ENCODE data around the gene SYNDIG1.

SYNDIG1 gene

DNA sequence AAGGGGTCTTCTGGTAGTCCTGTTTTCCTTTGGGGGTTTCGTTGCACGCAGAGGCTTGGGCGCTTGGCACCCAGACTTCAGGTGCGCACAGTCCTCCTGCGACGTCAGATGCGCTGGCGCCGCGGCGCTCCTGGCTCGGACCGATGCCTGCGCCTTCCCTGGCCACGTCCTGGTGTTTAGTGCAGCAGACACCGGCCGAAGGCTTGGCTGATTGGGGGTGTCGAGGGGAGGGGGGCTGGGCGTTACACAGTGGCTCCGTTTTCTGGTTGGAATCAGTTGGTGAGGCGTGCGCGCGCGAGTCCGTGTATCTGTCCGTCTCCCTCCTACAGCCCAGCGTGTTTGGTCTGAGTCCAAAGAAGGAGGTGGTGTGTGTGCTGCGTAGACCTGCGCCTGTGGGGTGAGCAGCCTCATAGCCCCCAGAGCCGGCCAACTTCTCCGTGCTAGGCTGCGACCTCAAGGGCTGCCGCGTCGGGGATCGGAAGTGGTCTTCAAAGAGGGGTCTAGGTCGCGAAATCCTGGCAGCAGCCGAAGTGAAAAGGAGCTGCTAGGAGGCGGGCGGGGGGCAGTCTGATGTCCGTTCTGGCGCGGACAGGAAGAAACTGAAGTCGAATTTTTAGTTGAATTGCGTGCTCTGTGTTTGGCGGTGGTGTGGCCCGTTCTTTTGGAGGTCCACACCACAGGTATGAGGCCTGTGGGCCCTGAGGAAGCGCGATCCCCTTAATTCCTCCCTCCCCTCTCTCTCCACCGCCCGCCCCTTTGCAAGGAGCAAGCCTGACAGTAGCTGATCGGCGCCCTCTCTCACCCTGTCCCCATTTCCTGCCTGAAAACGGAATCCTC is 1.5 kb downstream of the SYNDIG1 start:
- H3K27ac Mint-ChIP-seq = no peak overlapping the region
- peaks cover 62% of the 10 kb centered on the region for H3K27me3 Mint-ChIP-seq (ENCODE audit: low read depth)
- H3K4me3 Mint-ChIP-seq = no peak overlapping the region
- no peak for DNase-seq (ENCODE audit: low spot score)
- no peaks in the 10 kb centered on the region for H3K36me3 Mint-ChIP-seq (ENCODE audit: low read depth)
- no peaks in the 10 kb centered on the region for H3K9me3 Mint-ChIP-seq
- H3K4me1 Mint-ChIP-seq (ENCODE audit: low read depth) = peaks cover 2% of the 10 kb centered on the region

DNA sequence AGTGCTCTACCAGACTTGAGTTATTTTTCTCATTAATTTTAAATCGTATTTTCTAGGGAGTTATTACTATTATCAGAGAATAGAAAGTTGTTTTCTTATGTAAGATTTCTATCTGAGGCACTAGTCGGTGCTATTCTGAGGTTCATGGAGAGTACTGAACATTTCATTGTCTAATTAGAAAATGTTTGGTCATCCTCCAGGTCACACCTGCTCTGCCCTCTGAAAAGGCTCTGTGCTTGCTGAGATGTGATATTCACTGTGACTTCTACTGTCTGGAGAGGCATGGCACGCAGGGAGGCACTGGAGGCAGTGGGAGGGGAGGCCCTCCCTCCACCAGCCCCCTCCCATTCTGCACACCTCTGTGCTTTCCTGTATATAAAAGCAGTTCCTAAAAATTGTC is 3.0 kb downstream of the SYNDIG1 start:
- H3K9me3 Mint-ChIP-seq = no peaks in the 10 kb centered on the region
- no peak overlapping the region for H3K4me3 Mint-ChIP-seq
- no peak for DNase-seq (ENCODE audit: low spot score)
- H3K4me1 Mint-ChIP-seq (ENCODE audit: low read depth) = peaks cover 2% of the 10 kb centered on the region
- no peak overlapping the region for H3K27ac Mint-ChIP-seq
- peaks cover 53% of the 10 kb centered on the region for H3K27me3 Mint-ChIP-seq (ENCODE audit: low read depth)
- no peaks in the 10 kb centered on the region for H3K36me3 Mint-ChIP-seq (ENCODE audit: low read depth)

DNA sequence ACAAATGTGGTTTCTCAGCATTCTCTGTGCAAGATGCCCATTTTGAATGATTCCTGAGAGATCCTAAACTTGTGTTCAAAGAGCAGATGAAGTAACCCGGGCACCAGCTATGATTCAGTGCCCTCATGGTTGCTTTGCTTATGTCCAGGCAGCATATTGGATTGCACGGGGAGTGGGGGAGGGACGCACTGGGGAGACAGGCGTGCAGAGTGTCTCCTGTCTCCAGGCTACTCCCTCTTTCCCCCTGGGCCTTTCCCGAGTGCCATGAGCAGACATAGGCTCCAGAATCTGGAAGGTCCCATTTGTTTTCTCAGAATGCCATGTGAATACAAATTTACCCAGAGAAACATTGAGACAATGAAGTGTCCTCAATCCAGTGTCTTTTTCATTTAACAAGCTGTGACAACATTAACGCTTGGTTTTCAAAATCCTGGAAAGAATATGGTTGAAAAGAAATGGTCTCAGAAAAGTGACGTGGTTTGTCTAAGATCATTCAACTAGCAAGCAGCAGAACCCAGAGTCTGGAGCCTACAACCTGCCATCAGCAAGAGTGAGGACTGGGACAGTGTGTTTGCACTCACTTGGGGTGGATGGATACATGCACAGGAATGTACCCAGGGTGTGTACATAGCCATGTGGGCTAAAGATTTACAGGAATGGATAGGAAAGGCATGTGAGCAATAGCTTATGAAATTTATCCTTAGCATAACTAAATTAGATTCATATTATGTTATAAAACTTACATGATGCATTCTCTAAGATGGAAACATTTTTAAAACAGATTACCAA is 4.2 kb downstream of the SYNDIG1 start:
- Mint-ChIP-seq H3K4me3 (no peak overlapping the region), H3K27ac (no peak overlapping the region), H3K36me3 (ENCODE audit: low read depth) (no peaks in the 10 kb centered on the region), H3K27me3 (ENCODE audit: low read depth) (peaks cover 42% of the 10 kb centered on the region), H3K4me1 (ENCODE audit: low read depth) (peaks cover 2% of the 10 kb centered on the region), H3K9me3 (no peaks in the 10 kb centered on the region)
- no peak for DNase-seq (ENCODE audit: low spot score)

DNA sequence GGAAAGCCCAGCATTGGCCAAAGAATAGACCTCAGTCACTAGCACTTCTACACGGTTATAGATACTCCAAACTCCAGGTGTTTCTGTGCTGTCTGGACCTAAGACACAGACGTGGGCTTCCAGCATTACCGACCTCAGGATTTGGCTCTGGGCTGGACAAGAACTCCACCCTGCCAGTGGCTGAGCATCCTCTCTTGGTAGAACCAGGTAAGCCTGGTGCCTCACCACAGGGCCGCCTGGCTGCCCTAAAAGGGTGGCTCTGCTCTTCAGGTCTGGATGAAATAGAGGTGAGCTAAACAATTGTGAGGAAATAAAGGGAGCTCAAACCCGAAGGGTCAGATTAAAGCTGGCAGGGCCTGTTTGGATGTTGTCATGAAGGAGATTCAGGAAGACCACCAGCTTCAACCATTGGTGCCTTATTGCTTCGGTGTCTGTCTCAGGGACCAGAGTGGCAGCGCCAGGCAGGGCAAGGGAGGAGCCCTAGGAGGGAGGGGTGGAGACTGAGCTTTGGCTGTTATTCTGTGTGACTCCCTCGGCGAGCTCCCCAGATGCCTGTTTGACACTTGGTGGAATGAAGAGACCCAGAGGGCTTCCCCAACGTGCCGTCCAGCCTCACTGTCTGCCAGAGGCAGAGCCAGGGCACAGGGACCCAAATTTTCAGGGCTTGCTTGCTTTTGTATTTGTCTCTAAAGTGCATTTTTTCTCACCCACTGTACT is 8.6 kb downstream of the SYNDIG1 start:
- Mint-ChIP-seq H3K4me3 (no peak overlapping the region), H3K4me1 (ENCODE audit: low read depth) (no peaks in the 10 kb centered on the region)

DNA sequence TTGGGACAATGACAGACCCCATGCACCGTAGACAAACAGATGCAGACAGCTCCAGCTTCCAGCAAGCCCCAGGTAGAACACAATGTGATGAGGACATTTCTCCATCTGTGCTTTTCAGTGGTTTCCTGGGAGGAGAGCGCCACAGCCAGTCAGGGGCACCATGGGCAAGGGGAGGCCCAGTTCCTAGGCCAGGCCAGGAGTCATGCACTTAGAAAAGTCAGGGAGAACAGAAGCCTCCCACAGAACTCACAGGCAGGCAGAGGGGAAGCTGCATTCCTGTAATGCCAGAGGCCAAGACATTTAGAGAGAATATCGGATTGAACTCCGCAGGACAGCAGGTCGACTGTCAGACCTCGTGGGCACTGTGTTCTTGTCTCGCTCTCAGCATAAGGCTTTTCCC is 9.2 kb downstream of the SYNDIG1 start:
- DNase-seq (ENCODE audit: low spot score) = no peak

More for the DNA sequence above, 8.6 kb downstream of the SYNDIG1 start:
- no peaks in the 10 kb centered on the region for H3K9me3 Mint-ChIP-seq
- DNase-seq (ENCODE audit: low spot score) = no peak
- no peak overlapping the region for H3K27ac Mint-ChIP-seq
- peaks cover 10% of the 10 kb centered on the region for H3K27me3 Mint-ChIP-seq (ENCODE audit: low read depth)
- no peaks in the 10 kb centered on the region for H3K36me3 Mint-ChIP-seq (ENCODE audit: low read depth)

DNA sequence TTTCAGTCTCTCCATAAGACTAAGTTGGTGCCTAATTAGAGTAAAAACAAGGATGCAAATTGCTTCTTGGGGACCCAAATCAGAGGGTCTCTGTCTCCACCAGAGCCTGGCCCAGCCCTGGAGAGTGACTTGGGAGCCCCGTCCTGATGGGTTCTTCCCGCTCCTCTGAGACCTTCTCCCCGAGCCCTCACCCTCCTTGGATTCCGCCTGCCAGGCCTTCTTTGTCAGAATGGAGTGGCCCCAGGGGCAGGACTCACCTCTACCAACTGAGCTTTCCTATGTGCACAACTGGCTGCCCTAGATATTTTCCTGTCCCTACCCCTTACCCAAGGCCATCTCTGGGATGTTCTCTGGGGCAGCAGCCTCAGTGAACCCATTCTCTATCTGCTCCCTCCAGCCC is 9.7 kb downstream of the SYNDIG1 start:
- Mint-ChIP-seq H3K36me3 (ENCODE audit: low read depth) (no peaks in the 10 kb centered on the region), H3K4me1 (ENCODE audit: low read depth) (no peaks in the 10 kb centered on the region), H3K27me3 (ENCODE audit: low read depth) (peaks cover 8% of the 10 kb centered on the region), H3K27ac (no peak overlapping the region), H3K4me3 (no peak overlapping the region), H3K9me3 (no peaks in the 10 kb centered on the region)
- no peak for DNase-seq (ENCODE audit: low spot score)

More for the DNA sequence above, 9.2 kb downstream of the SYNDIG1 start:
- Mint-ChIP-seq H3K27me3 (ENCODE audit: low read depth) (peaks cover 8% of the 10 kb centered on the region), H3K4me1 (ENCODE audit: low read depth) (no peaks in the 10 kb centered on the region), H3K4me3 (no peak overlapping the region), H3K36me3 (ENCODE audit: low read depth) (no peaks in the 10 kb centered on the region), H3K27ac (no peak overlapping the region), H3K9me3 (no peaks in the 10 kb centered on the region)

DNA sequence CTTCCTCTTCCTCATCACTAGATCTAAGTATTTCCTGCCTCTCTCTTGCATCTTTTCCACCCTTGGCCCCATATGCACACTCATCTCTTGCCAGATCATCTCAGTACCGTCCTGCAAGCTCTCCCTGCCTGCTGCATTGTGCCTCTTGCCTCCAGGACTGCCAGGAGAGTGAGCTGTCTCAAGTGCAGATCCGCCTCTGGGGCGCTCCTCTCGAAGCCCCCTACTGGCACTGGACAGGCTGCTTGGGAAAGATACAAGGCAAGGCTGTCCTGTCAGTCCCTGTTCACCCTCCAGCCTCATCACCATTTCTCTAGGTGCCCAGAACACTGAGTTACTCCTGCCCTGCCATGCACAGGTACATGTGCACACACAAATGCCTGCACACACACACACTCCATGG is 10.2 kb downstream of the SYNDIG1 start:
- Mint-ChIP-seq H3K27ac (no peak overlapping the region), H3K4me3 (no peak overlapping the region), H3K4me1 (ENCODE audit: low read depth) (no peaks in the 10 kb centered on the region), H3K9me3 (no peaks in the 10 kb centered on the region), H3K36me3 (ENCODE audit: low read depth) (no peaks in the 10 kb centered on the region), H3K27me3 (ENCODE audit: low read depth) (peaks cover 6% of the 10 kb centered on the region)
- DNase-seq (ENCODE audit: low spot score) = no peak

DNA sequence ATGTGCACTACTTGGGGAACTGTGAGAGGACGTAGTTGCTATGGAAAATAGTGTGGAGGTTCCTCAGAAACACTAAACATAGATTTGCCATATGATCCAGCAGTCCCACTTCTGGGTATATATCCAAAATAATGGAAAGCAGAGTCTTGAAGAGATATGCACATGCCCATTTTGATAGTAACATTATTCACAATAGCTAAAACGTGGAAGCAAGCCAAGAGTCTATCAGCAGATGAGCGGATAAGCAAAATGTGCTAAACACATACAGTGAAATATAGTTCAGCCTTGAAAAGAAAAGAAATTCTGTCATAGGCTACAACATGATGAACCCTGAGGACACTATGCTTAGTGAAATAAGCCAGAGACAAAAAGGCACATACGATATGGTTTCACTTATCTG is 11.1 kb downstream of the SYNDIG1 start:
- no peak for DNase-seq (ENCODE audit: low spot score)
- H3K9me3 Mint-ChIP-seq = no peaks in the 10 kb centered on the region
- H3K36me3 Mint-ChIP-seq (ENCODE audit: low read depth) = no peaks in the 10 kb centered on the region
- H3K27me3 Mint-ChIP-seq (ENCODE audit: low read depth) = no peaks in the 10 kb centered on the region
- H3K4me1 Mint-ChIP-seq (ENCODE audit: low read depth) = no peaks in the 10 kb centered on the region
- no peak overlapping the region for H3K27ac Mint-ChIP-seq
- H3K4me3 Mint-ChIP-seq = no peak overlapping the region

DNA sequence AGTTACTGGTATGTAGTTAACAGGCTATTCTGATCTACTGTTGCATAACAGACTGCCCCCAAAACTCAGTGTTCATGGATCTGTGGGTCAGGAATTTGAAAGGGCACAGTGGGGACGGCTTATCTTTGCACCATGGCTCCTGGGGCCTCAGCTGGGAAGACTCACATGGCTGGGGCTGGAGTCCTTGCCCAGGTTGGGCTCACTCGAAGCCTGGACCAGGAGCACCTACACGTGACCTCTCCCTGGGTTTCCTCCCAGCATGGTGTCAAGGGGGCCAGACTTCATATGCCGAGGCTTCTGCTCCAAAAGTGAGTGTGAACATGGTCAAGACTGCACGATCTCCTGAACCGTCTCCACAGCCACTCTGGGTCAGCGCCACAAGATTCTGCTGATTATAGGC is 11.7 kb downstream of the SYNDIG1 start:
- H3K27ac Mint-ChIP-seq = no peak overlapping the region
- no peak overlapping the region for H3K4me3 Mint-ChIP-seq
- no peaks in the 10 kb centered on the region for H3K4me1 Mint-ChIP-seq (ENCODE audit: low read depth)
- no peaks in the 10 kb centered on the region for H3K27me3 Mint-ChIP-seq (ENCODE audit: low read depth)
- no peak for DNase-seq (ENCODE audit: low spot score)
- no peaks in the 10 kb centered on the region for H3K36me3 Mint-ChIP-seq (ENCODE audit: low read depth)
- no peaks in the 10 kb centered on the region for H3K9me3 Mint-ChIP-seq

DNA sequence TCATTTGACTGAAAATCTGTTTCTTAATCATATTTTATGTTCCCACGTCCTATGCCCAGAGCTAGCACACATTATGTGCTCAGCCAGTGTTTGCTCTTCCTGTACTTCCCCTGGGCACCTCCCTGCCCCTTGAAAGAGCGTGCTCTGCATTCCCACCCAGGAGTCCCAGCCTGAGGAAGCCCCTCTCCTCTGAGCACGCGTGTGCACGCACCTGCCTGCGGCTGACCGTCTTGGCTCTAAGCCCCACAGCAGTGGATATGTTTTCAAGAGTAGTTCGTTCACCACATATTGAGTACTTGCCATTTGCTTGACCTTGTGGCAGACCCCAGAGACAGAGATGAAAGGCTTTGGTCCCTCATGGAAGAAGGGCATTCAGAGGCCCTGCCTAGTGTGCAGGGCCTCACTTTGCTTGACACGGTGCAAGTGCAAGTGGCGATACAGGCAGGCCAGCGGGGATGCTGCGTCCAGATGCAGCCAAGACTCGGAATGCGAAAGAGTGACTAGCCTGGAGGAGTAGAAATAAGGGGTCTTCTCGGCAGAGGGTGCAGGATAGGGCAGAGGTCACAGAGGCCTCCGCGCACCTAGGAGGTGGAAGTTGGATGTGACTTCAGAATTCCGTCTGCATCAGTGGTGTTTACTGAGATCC is 14.1 kb downstream of the SYNDIG1 start:
- no peak for DNase-seq (ENCODE audit: low spot score)
- H3K4me3 Mint-ChIP-seq = no peak overlapping the region
- no peaks in the 10 kb centered on the region for H3K9me3 Mint-ChIP-seq
- H3K27me3 Mint-ChIP-seq (ENCODE audit: low read depth) = no peaks in the 10 kb centered on the region
- H3K4me1 Mint-ChIP-seq (ENCODE audit: low read depth) = no peaks in the 10 kb centered on the region
- H3K27ac Mint-ChIP-seq = no peak overlapping the region
- H3K36me3 Mint-ChIP-seq (ENCODE audit: low read depth) = no peaks in the 10 kb centered on the region

DNA sequence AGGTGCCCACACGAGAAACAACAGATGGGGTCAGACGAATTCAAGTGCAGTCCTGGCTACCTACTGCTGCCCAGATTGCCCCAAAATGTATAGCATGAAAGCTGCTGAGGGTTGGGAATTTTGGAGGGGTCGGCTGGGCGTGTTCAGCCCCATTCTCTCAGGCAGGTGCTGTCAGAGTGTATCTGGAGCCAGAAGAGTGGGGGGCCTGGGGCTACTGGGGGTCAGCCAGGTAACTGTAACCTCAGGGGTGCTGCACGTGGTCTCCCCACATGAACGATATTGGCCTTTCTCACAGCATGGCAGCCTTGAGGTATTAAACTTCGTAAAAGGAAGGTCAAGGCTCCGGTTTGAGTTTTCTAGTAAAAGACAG is 14.6 kb downstream of the SYNDIG1 start:
- Mint-ChIP-seq H3K4me1 (ENCODE audit: low read depth) (no peaks in the 10 kb centered on the region), H3K36me3 (ENCODE audit: low read depth) (no peaks in the 10 kb centered on the region), H3K27ac (no peak overlapping the region), H3K27me3 (ENCODE audit: low read depth) (no peaks in the 10 kb centered on the region), H3K9me3 (no peaks in the 10 kb centered on the region), H3K4me3 (no peak overlapping the region)
- DNase-seq (ENCODE audit: low spot score) = no peak

DNA sequence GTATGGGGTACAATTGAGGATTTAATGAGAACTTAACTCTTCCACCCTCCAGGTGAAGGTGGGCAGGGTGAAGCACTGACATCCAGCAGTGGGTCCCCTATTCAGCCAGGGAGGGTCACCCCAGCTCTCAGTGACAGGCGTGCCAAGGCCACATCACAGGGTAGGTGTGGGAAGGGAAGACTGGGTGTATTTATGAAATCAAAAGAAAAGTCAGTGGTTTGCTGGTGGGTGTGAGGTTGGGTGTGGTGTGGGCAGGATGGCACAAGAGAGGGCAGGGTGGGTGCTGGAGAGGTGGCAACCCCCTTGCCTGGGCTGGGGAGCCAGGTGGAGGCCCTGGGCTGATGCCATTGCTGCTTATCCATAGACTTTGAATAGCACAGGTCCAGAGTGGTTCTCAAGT is 16.6 kb downstream of the SYNDIG1 start:
- H3K9me3 Mint-ChIP-seq = no peaks in the 10 kb centered on the region
- no peaks in the 10 kb centered on the region for H3K27me3 Mint-ChIP-seq (ENCODE audit: low read depth)
- H3K36me3 Mint-ChIP-seq (ENCODE audit: low read depth) = no peaks in the 10 kb centered on the region
- H3K27ac Mint-ChIP-seq = no peak overlapping the region
- H3K4me3 Mint-ChIP-seq = no peak overlapping the region
- DNase-seq (ENCODE audit: low spot score) = no peak
- H3K4me1 Mint-ChIP-seq (ENCODE audit: low read depth) = no peaks in the 10 kb centered on the region

DNA sequence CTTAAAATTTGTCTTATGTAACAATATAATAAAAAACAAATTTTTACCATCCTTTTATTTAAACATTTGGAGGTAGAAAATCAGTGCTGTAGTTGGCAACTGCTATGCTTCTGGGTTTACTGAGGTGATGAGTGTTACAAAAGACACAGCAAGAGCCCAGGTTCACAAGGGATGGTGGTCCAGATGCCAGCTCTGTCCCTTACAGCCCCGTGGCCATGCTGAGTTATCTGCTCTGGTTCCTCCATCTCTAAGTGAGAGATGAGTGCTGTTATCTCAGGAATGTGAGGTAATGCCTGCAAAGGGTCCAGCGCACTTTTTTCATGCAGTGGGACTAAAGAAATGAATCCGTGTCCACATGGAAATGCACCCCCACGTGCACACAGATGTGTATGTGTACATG is 17.8 kb downstream of the SYNDIG1 start:
- no peak overlapping the region for H3K4me3 Mint-ChIP-seq

DNA sequence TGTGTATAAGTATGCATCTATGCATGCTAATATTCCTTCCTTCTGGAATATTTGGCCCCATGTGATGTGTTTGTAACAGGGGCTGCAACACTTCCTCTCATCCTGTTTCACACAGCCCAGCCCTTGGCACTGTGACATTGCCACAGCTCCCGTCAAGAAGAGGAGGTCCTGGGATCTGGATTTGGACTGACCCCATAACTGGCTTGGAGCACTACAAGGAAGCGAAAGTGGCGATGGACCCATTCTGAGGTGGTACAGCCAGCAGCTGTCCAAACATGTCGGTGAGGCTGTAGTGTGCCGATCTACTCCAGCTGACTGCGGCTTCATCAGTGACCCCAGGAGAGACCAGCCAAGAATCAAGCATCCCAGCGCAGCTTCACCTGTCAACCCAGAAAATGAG is 18.2 kb downstream of the SYNDIG1 start:
- H3K36me3 Mint-ChIP-seq (ENCODE audit: low read depth) = no peaks in the 10 kb centered on the region
- no peak overlapping the region for H3K4me3 Mint-ChIP-seq
- no peaks in the 10 kb centered on the region for H3K27me3 Mint-ChIP-seq (ENCODE audit: low read depth)
- DNase-seq (ENCODE audit: low spot score) = no peak
- no peaks in the 10 kb centered on the region for H3K9me3 Mint-ChIP-seq
- no peak overlapping the region for H3K27ac Mint-ChIP-seq
- no peaks in the 10 kb centered on the region for H3K4me1 Mint-ChIP-seq (ENCODE audit: low read depth)

More for the DNA sequence above, 17.8 kb downstream of the SYNDIG1 start:
- H3K36me3 Mint-ChIP-seq (ENCODE audit: low read depth) = no peaks in the 10 kb centered on the region
- H3K4me1 Mint-ChIP-seq (ENCODE audit: low read depth) = no peaks in the 10 kb centered on the region
- no peak overlapping the region for H3K27ac Mint-ChIP-seq
- no peak for DNase-seq (ENCODE audit: low spot score)
- no peaks in the 10 kb centered on the region for H3K9me3 Mint-ChIP-seq
- no peaks in the 10 kb centered on the region for H3K27me3 Mint-ChIP-seq (ENCODE audit: low read depth)

Measured in T-helper 2 cell treated with Interferon-gamma antibody and Interleukin-4, amounts not matched to agents 5 μg/mL and 100 μg/mL, for 36 hours (primary cell).